ENCODE measurements around the gene MYL11.
A peak's percentile ranks its signal among the peaks of the same experiment; 100 is the strongest.

Gene MYL11

GRCh38 chr16:30407804-30408534 lies 33.4 kb downstream of the MYL11 start:
- peak overlapping the region; percentile 66 for H3K4me2 ChIP-seq (ENCODE audit: low read length)
- no peaks in the 10 kb centered on the region for H3K27me3 ChIP-seq (ENCODE audit: insufficient read depth, low read length)
- H3K79me2 ChIP-seq (ENCODE audit: insufficient read depth, low read length) = no peaks in the 10 kb centered on the region
- peak overlapping the region; percentile 83 for H3K27ac ChIP-seq (ENCODE audit: low read depth, low read length, poor library complexity, severe bottlenecking)
- H3K4me1 ChIP-seq (ENCODE audit: insufficient read depth, low read length, severe bottlenecking) = peaks cover 26% of the 10 kb centered on the region
- peak overlapping the region; percentile 81 for H3K9ac ChIP-seq (ENCODE audit: low read length)
- no peaks in the 10 kb centered on the region for H3K9me2 ChIP-seq (ENCODE audit: low read depth, low read length)
- TF ChIP-seq CTCF (IDR thresholded peaks at IDR 0.05; ENCODE audit: low read length) (no peak), EZH2 (IDR thresholded peaks at IDR 0.05; ENCODE audit: borderline replicate concordance, low read length) (no peak)
- peaks cover 26% of the 10 kb centered on the region for H3K36me3 ChIP-seq (ENCODE audit: insufficient read depth, low read length)
- no peaks in the 10 kb centered on the region for H3K9me3 ChIP-seq (ENCODE audit: low read length)
- H2AFZ ChIP-seq (ENCODE audit: low read length) = no peak overlapping the region
- no peaks in the 10 kb centered on the region for H3F3A ChIP-seq (ENCODE audit: insufficient read depth, low read length)
- H3K4me3 ChIP-seq (ENCODE audit: low read depth, low read length, poor library complexity, severe bottlenecking) = peak overlapping the region; percentile 91
- H4K20me1 ChIP-seq (ENCODE audit: insufficient read depth, low read length) = no peaks in the 10 kb centered on the region

- Histone ChIP-seq H3K79me2 (ENCODE audit: insufficient read depth, low read length) (no peaks in the 10 kb centered on the region), H3F3A (ENCODE audit: insufficient read depth, low read length) (no peaks in the 10 kb centered on the region), H3K9me3 (ENCODE audit: low read length) (no peaks in the 10 kb centered on the region), H3K27me3 (ENCODE audit: insufficient read depth, low read length) (no peaks in the 10 kb centered on the region), H2AFZ (ENCODE audit: low read length) (no peak overlapping the region), H4K20me1 (ENCODE audit: insufficient read depth, low read length) (no peaks in the 10 kb centered on the region), H3K36me3 (ENCODE audit: insufficient read depth, low read length) (peaks cover 41% of the 10 kb centered on the region; the same call in 1 of the 2 replicates), H3K4me2 (ENCODE audit: low read length) (peak overlapping the region; percentile 66), H3K4me1 (ENCODE audit: insufficient read depth, low read length, severe bottlenecking) (peaks cover 26% of the 10 kb centered on the region), H3K27ac (ENCODE audit: low read depth, low read length, poor library complexity, severe bottlenecking) (peak overlapping the region; percentile 83), H3K9me2 (ENCODE audit: low read depth, low read length) (no peaks in the 10 kb centered on the region), H3K4me3 (ENCODE audit: low read depth, low read length, poor library complexity, severe bottlenecking) (peak overlapping the region; percentile 31), H3K9ac (ENCODE audit: low read length) (peak overlapping the region; percentile 33; the same call in 1 of the 2 replicates)
- TF ChIP-seq EZH2 (IDR thresholded peaks at IDR 0.05; ENCODE audit: borderline replicate concordance, low read length) = no peak
- TF ChIP-seq CTCF (IDR thresholded peaks at IDR 0.05; ENCODE audit: low read length) = peak; percentile 95
These were observed 34.8 kb downstream of the MYL11 start for GRCh38 chr16:30409125-30410060.

GRCh38 chr16:30413112-30413806 lies 38.7 kb downstream of the MYL11 start:
- no peak overlapping the region for H2AFZ ChIP-seq (ENCODE audit: low read length)
- no peaks in the 10 kb centered on the region for H3F3A ChIP-seq (ENCODE audit: insufficient read depth, low read length)
- no peaks in the 10 kb centered on the region for H3K9me3 ChIP-seq (ENCODE audit: low read length)
- H3K9me2 ChIP-seq (ENCODE audit: low read depth, low read length) = no peaks in the 10 kb centered on the region
- H3K4me3 ChIP-seq (ENCODE audit: low read depth, low read length, poor library complexity, severe bottlenecking) = no peak overlapping the region
- H3K27ac ChIP-seq (ENCODE audit: low read depth, low read length, poor library complexity, severe bottlenecking) = no peak overlapping the region
- H3K27me3 ChIP-seq (ENCODE audit: insufficient read depth, low read length) = no peaks in the 10 kb centered on the region
- peaks cover 42% of the 10 kb centered on the region; the same call in 1 of the 2 replicates for H3K36me3 ChIP-seq (ENCODE audit: insufficient read depth, low read length)
- no peaks in the 10 kb centered on the region for H3K79me2 ChIP-seq (ENCODE audit: insufficient read depth, low read length)
- TF ChIP-seq CTCF (IDR thresholded peaks at IDR 0.05; ENCODE audit: low read length) = no peak
- TF ChIP-seq EZH2 (IDR thresholded peaks at IDR 0.05; ENCODE audit: borderline replicate concordance, low read length) = no peak
- H4K20me1 ChIP-seq (ENCODE audit: insufficient read depth, low read length) = no peaks in the 10 kb centered on the region
- H3K9ac ChIP-seq (ENCODE audit: low read length) = no peak overlapping the region
- peaks cover 27% of the 10 kb centered on the region for H3K4me1 ChIP-seq (ENCODE audit: insufficient read depth, low read length, severe bottlenecking)
- H3K4me2 ChIP-seq (ENCODE audit: low read length) = no peak overlapping the region
